KBM-7 (cell line): ENCODE results near the gene ABCC4.
A peak's percentile ranks its signal among the peaks of the same experiment; 100 is the strongest.
"Not testable (repeated sequence)": the region's sequence is repeated elsewhere in the genome, so short reads cannot be mapped to it uniquely, and the experiment has no call there.

Experiments
- DNase-seq: peaks from one replicate; pipeline ENCODE4 v3.0.0-alpha.2; 2015
- in situ Hi-C: fragments of 300-500 bp; cut with MboI; formaldehyde crosslinking; loops from 2 replicates; pipeline ENCODE4 v1.14.3; 2020; ENCODE audit warnings: low sequenced_read_pairs, low pct_unique_long_range_greater_than_20kb, mixed read lengths

ABCC4 gene

DNA sequence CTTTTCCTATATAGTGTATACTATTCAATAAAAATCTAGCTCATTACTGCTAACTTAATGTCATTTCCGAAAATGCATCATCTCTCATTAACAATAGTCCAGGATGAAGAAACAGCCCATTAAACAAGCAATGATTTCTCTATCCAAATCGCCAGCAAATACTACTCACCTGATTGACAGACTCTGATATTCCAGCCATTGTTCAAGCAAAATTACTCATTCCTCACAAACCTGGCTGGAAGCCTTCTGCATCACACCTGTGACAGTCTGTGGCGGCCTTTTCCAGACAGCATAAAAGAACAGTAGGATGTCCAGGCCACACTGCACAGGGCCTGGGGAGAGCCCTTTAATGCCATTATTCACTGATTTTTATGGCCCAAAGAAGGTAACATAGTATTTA is 115.9 kb downstream of the ABCC4 start:
- no peak for DNase-seq
- in situ Hi-C loops: loop anchor here (25.0 kb wide), 1 partner anchor 202 kb away; no protein-coding TSS in a partner anchor

- in situ Hi-C loops: loop anchor here (25.0 kb wide), 1 partner anchor 203 kb away; no protein-coding TSS in a partner anchor
- no peak for DNase-seq
These were observed 116.9 kb downstream of the ABCC4 start for GRCh38 chr13:95184317-95184716.

DNA sequence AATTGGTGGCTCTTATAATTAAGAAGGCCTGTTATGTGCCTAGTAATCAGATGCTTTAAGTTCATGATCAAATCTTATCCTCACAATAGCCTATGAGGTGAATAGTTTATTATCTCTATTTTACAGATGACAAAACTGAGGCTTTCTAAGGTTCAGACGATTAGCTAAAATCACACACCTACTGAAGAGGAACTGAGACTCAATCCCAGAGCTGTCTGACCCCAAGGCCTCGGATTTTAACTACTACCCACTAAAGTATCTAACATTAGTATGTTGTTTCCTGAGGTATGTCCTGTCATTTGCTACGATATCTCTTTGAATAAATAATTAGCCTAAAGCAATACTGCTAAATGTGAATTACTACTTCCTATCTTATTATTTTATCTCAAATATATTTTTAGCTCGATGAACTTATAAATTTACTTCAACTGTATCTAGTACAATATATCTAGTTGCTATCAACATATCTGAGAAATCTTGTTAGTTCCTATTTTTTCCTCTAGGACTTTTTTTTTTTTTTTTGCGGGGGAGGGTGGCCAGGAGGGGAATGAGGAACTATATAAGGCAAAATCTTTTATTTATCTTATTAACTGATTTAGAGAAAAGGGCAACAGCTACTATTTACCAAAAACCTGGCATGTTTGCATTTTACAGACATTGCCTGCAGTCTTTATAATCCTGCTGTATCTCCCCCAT is 118.5 kb downstream of the ABCC4 start:
- peak; percentile 68 for DNase-seq
- in situ Hi-C loops: loop anchor here (25.0 kb wide), 1 partner anchor 205 kb away; no protein-coding TSS in a partner anchor

DNA sequence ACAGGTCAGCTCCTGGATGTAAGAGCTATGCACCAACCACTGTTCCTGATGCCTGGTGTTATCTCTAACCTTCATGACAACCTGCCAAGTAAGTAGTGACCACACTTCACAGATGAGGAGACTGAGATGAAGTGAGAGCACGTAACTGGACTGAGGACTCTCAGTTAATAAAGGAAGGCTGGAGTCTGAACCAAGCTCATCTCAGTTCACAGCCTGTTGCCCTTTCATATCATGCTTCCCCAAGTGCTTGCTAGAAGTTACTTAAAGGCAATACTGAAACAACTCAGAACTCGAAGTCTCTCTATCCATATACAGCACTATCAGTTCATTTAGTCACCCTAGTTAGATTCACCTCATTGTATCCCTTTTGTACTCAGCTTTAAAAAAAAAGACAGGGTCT is 119.7 kb downstream of the ABCC4 start:
- no peak for DNase-seq
- in situ Hi-C loops: loop anchor here (25.0 kb wide), 1 partner anchor 206 kb away; no protein-coding TSS in a partner anchor

GRCh38 chr13:95180513-95181245 is 120.6 kb downstream of the ABCC4 start:
- no peak for DNase-seq
- in situ Hi-C loops: loop anchor here (25.0 kb wide), 1 partner anchor 207 kb away; no protein-coding TSS in a partner anchor

- in situ Hi-C loops: loop anchor here (25.0 kb wide), 1 partner anchor 211 kb away; no protein-coding TSS in a partner anchor
- DNase-seq: peak; percentile 59
These were observed 124.5 kb downstream of the ABCC4 start for GRCh38 chr13:95176611-95177259.

DNA sequence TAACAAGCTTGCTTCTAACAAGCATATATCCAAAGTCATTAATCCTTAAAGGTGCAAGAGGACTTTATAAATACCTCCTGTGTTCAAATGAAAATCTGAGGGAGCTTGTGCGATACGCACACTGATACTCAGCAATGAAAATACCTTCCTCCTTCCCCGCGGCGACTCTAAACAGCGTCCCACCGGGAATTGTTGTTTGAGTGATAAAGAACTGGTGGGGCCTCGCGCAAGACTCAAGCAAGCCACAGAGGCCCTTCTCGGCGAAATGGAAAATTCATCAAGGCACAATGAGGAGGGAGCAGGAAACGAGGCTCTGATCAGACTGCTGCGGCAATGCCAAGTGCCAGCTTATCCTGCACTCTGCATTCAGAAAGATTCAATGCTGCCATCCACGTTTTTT is 126.7 kb downstream of the ABCC4 start:
- in situ Hi-C loops: no loop called here

GRCh38 chr13:95168191-95168590 is 133.1 kb downstream of the ABCC4 start:
- DNase-seq: no peak
- in situ Hi-C loops: no loop called here

More for the DNA sequence above, 126.7 kb downstream of the ABCC4 start:
- no peak for DNase-seq

GRCh38 chr13:95167003-95167402 is 134.2 kb downstream of the ABCC4 start:
- DNase-seq, in situ Hi-C loops: not testable (repeated sequence)

DNA sequence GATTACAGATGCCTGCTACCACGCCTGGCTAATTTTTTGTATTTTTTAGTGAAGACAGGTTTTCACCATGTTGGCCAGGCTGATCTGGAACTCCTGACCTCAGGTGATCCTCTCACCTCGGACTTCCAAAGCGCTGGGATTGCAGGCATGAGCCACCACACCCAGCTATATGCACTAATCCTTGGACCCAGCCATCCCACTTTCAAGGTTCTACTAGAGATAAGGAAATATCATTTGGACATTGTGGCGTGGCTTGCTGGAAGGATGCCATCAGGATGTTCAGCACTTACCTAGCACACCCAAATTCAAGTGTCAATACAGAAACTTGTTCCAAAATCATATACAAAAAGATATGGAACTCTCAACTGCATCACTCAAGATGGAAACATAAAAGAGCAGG is 136.4 kb downstream of the ABCC4 start:
- in situ Hi-C loops: no loop called here

DNA sequence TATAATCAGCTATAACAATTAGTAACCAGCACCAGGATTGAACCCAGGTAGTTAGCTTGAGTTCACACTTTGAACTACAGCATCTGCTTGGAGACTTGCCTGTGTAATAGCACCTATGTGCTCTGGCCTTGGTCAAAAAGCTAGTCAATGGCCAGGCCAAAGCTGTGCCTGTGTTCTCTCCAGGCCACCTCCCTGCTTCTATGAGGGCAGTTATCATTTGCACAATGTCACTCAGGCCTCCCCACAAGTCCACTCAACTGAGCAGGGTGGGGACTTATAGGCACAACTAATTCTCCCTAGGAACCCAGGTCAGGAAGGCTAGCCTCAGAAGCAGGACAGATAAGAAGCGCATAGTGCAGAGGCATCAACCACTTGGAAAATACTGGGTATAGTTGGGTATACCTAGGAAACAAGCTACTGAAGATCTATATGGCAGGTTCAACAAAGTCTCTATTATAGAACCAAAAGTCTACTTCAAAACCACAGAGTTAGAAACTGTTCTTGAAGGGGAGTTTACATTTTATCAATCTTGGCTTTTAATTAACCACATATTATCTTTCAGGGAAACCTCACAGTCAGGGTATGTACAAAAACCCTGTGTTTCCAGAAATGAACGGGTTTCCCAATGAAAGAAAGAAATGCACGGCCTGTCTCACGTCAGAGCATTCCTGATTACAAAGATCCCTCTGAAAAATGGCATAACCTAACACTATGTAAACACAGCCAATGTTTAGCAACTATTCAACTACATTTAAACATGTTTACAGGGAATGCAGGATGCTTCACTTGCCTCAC is 140.9 kb downstream of the ABCC4 start:
- DNase-seq: no peak
- in situ Hi-C loops: no loop called here

More for the DNA sequence above, 136.4 kb downstream of the ABCC4 start:
- no peak for DNase-seq

- in situ Hi-C loops: no loop called here
- DNase-seq: no peak
These were observed 141.8 kb downstream of the ABCC4 start for GRCh38 chr13:95159458-95159857.

DNA sequence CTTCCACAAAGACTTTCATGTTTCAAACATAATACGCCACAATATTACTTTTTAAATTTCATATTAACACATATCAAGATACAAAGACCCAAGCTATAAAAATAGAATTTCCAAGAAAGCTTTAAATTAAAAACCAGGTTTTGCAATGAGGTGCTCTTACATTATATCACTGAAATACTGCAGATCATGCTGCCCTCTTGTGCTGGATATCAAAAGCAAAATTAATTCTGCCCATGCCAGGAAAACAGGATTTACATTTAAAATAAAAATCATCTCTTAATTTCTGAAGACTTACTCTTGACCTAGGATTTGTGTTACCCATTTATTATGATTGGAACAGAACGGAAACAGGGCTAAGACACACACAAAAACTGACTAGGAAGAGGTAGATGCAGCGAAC is 145.0 kb downstream of the ABCC4 start:
- in situ Hi-C loops: no loop called here
- no peak for DNase-seq

- in situ Hi-C loops: no loop called here
- no peak for DNase-seq
These were observed 145.7 kb downstream of the ABCC4 start for GRCh38 chr13:95155504-95155903.

- in situ Hi-C loops: no loop called here
These were observed 146.2 kb downstream of the ABCC4 start for GRCh38 chr13:95155093-95155492.

DNA sequence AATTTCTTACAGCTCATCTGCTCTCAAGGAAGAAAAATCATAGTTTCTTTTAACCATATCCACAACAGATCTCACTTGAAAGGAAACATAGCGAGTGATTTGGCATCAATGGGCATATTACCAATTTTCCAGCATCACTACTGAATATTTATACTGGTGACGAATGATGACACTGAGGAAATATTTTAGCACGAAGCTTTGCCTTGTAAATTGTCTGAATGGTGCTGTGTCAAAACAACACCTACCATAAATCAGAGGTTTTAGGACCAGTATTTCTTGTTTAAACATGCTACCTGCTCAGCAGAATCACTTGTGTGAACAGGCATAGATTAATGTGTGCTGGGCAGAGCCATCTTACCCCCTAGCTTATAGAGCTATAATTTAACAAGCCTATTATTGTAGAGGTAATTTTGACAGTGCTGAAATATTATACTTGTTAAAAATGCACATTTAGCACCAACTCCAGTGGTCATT is 146.8 kb downstream of the ABCC4 start:
- DNase-seq: no peak
- in situ Hi-C loops: no loop called here

More at GRCh38 chr13:95155093-95155492, 146.2 kb downstream of the ABCC4 start:
- DNase-seq: no peak

- DNase-seq: no peak
- in situ Hi-C loops: no loop called here
These were observed 147.4 kb downstream of the ABCC4 start for GRCh38 chr13:95153647-95154412.

GRCh38 chr13:95151942-95152587 is 149.2 kb downstream of the ABCC4 start:
- in situ Hi-C loops: no loop called here
- no peak for DNase-seq
